HEK293 (cell line): Measurements from ENCODE around the gene ALDOC.

Experiments used
- CTCF ChIA-PET: fragments of 350-600 bp; formaldehyde crosslinking; extraction: SDS; loops from one replicate; lab custom pipeline; 2021; ENCODE audit warnings: antibody characterized with exemption; lab: Yijun Ruan, JAX
- POLR2A ChIA-PET: fragments of 300-600 bp; formaldehyde crosslinking; extraction: SDS; loops from one replicate; lab custom pipeline; 2020; ENCODE audit warnings: antibody characterized with exemption, inconsistent platforms; lab: Yijun Ruan, JAX
- H3K27ac ChIP-seq: fragments of 200-500 bp; sonication (Bioruptor generic); 2 replicates; pipeline ENCODE4 v1.5.1; 2014; ENCODE audit warnings: low read depth, low read length, control low read depth, inconsistent platforms; ENCODE audit errors: extremely low read depth
- H3K36me3 ChIP-seq, 2 experiments: fragments of 200-500 bp in 1 of 2; sonication (Bioruptor generic) in 1 of 2; 1 replicate in 1 of 2; 2 replicates in 1 of 2; pipeline ENCODE4 v1.5.1; 2014 to 2017; ENCODE audit warnings: inconsistent platforms in 2 of 2, low read length in 2 of 2; ENCODE audit not compliant: control insufficient read depth in 2 of 2, insufficient read depth in 1 of 2
- H3K4me1 ChIP-seq: fragments of 200-500 bp; sonication (Bioruptor generic); 2 replicates; pipeline ENCODE4 v1.5.1; 2014; ENCODE audit warnings: mild to moderate bottlenecking, low read length, inconsistent platforms; ENCODE audit not compliant: control insufficient read depth, insufficient read depth
- H3K4me3 ChIP-seq: 2 replicates; pipeline ENCODE4 v1.5.1; 2011; ENCODE audit warnings: low read depth, mild to moderate bottlenecking, control low read depth, low read length, moderate library complexity
- H3K9me3 ChIP-seq: fragments of 200-500 bp; sonication (Bioruptor generic); 2 replicates; pipeline ENCODE4 v1.5.1; 2014; ENCODE audit warnings: low read depth, low read length, inconsistent platforms; ENCODE audit not compliant: control insufficient read depth, insufficient read depth
- KLF16 ChIP-seq: fragments of 450-650 bp; formaldehyde crosslinking; IDR thresholded peaks from 2 replicates; pipeline ENCODE4 v1.5.1; 2017; ENCODE audit warnings: missing biosample characterization, missing genetic modification characterization
- MEIS1 ChIP-seq: sonication (generic); formaldehyde crosslinking; IDR thresholded peaks from 2 replicates; pipeline ENCODE4 v1.8.1; 2022; ENCODE audit warnings: missing genetic modification reagents, mild to moderate bottlenecking, borderline replicate concordance
- PRDM10 ChIP-seq: fragments of 450-650 bp; formaldehyde crosslinking; IDR thresholded peaks from 2 replicates; pipeline ENCODE4 v1.5.1; 2016; ENCODE audit warnings: missing biosample characterization, missing genetic modification characterization
- SALL2 ChIP-seq: fragments of 450-650 bp; formaldehyde crosslinking; IDR thresholded peaks from 2 replicates; pipeline ENCODE4 v1.5.0; 2017; ENCODE audit warnings: missing biosample characterization, mild to moderate bottlenecking, missing genetic modification characterization, borderline replicate concordance
- YY2 ChIP-seq: fragments of 450-650 bp; formaldehyde crosslinking; IDR thresholded peaks from 2 replicates; pipeline ENCODE4 v1.5.1; 2016; ENCODE audit warnings: missing biosample characterization, missing genetic modification characterization
- ZBTB10 ChIP-seq: fragments of 450-650 bp; formaldehyde crosslinking; IDR thresholded peaks from 2 replicates; pipeline ENCODE4 v1.5.1; 2016; ENCODE audit warnings: missing biosample characterization, missing genetic modification characterization
- ZNF157 ChIP-seq: fragments of 450-650 bp; formaldehyde crosslinking; IDR thresholded peaks from 2 replicates; pipeline ENCODE4 v1.5.1; 2016; ENCODE audit warnings: missing biosample characterization, missing genetic modification characterization
- ZNF18 ChIP-seq: fragments of 450-650 bp; formaldehyde crosslinking; IDR thresholded peaks from 2 replicates; pipeline ENCODE4 v1.5.1; 2016; ENCODE audit warnings: missing biosample characterization, missing genetic modification characterization
- ZNF2 ChIP-seq: fragments of 450-650 bp; formaldehyde crosslinking; IDR thresholded peaks from 2 replicates; pipeline ENCODE4 v1.5.1; 2016; ENCODE audit warnings: missing biosample characterization, missing genetic modification characterization
- ZNF211 ChIP-seq: fragments of 450-650 bp; formaldehyde crosslinking; IDR thresholded peaks from 2 replicates; pipeline ENCODE4 v1.5.1; 2016; ENCODE audit warnings: low read depth, missing biosample characterization, missing genetic modification characterization
- ZNF274 ChIP-seq, 2 experiments: fragments of 200-500 bp in 1 of 2; fragments of 450-650 bp in 1 of 2; sonication (Bioruptor generic) in 1 of 2; formaldehyde crosslinking in 1 of 2; IDR thresholded peaks; 2 replicates each; pipeline versions ENCODE4 v1.5.1 to v1.6.1; 2014 to 2016; ENCODE audit warnings: borderline replicate concordance in 1 of 2, inconsistent platforms in 1 of 2, low read length in 1 of 2, missing biosample characterization in 1 of 2, missing genetic modification characterization in 1 of 2
- ZNF292 ChIP-seq: fragments of 450-650 bp; formaldehyde crosslinking; IDR thresholded peaks from 2 replicates; pipeline ENCODE4 v1.5.1; 2016; ENCODE audit warnings: low read depth, missing biosample characterization, missing genetic modification characterization, borderline replicate concordance
- ZNF324 ChIP-seq: fragments of 450-650 bp; formaldehyde crosslinking; IDR thresholded peaks from 2 replicates; pipeline ENCODE4 v1.5.1; 2016; ENCODE audit warnings: missing biosample characterization, missing genetic modification characterization
- ZNF416 ChIP-seq: fragments of 450-650 bp; formaldehyde crosslinking; IDR thresholded peaks from 2 replicates; pipeline ENCODE4 v1.5.1; 2016; ENCODE audit warnings: missing biosample characterization, missing genetic modification characterization
- ZNF423 ChIP-seq: fragments of 450-650 bp; formaldehyde crosslinking; IDR thresholded peaks from 2 replicates; pipeline ENCODE4 v1.5.1; 2016; ENCODE audit warnings: missing biosample characterization, missing genetic modification characterization
- ZNF518A ChIP-seq: fragments of 450-650 bp; formaldehyde crosslinking; conservative IDR thresholded peaks from 2 replicates; pipeline ENCODE4 v1.5.1; 2016; ENCODE audit warnings: low read depth, missing biosample characterization, missing genetic modification characterization
- ZNF558 ChIP-seq: fragments of 450-650 bp; formaldehyde crosslinking; IDR thresholded peaks from 2 replicates; pipeline ENCODE4 v1.5.1; 2016; ENCODE audit warnings: missing biosample characterization, missing genetic modification characterization
- ZNF664 ChIP-seq: fragments of 450-650 bp; formaldehyde crosslinking; IDR thresholded peaks from 2 replicates; pipeline ENCODE4 v1.5.1; 2016; ENCODE audit warnings: missing biosample characterization, missing genetic modification characterization
- ZNF677 ChIP-seq: fragments of 450-650 bp; IDR thresholded peaks from 2 replicates; pipeline ENCODE4 v1.5.0; 2018; ENCODE audit warnings: missing biosample characterization, mild to moderate bottlenecking, missing genetic modification characterization, moderate library complexity
- ZNF837 ChIP-seq: fragments of 450-650 bp; formaldehyde crosslinking; IDR thresholded peaks from 2 replicates; pipeline ENCODE4 v1.5.1; 2016; ENCODE audit warnings: missing biosample characterization, missing genetic modification characterization
- ZSCAN30 ChIP-seq: fragments of 450-650 bp; IDR thresholded peaks from 2 replicates; pipeline ENCODE4 v1.5.1; 2018; ENCODE audit warnings: missing biosample characterization, mild to moderate bottlenecking, missing genetic modification characterization, moderate library complexity
- ZSCAN4 ChIP-seq: fragments of 450-650 bp; formaldehyde crosslinking; IDR thresholded peaks from 2 replicates; pipeline ENCODE4 v1.5.1; 2017; ENCODE audit warnings: missing biosample characterization, missing genetic modification characterization

ALDOC gene

GRCh38 chr17:28616281-28616680 lies 39.6 kb upstream of the ALDOC start (continued):
- no peak for TF ChIP-seq ZBTB10 (tag by site-specific recombination)
- no peak for TF ChIP-seq ZNF18 (tag by site-specific recombination)
- TF ChIP-seq MEIS1 (CRISPR knock-in tag), result no peak
- TF ChIP-seq ZNF518A (tag by site-specific recombination), result no peak
- TF ChIP-seq ZNF324 (tag by site-specific recombination), result no peak
- no peak for TF ChIP-seq ZNF292
- TF ChIP-seq ZNF416 (tag by site-specific recombination), result no peak
- TF ChIP-seq SALL2, result no peak
- TF ChIP-seq ZNF837 (tag by site-specific recombination), result no peak
- no peak for TF ChIP-seq ZSCAN4
- TF ChIP-seq KLF16 (tag by site-specific recombination), result no peak
- TF ChIP-seq, all 188 proteins: peak for 0

- Histone ChIP-seq H3K27ac (no peak overlapping the region), H3K36me3 (peaks cover 73 to 98% of the 10 kb centered on the region in 2 experiments), H3K4me1 (no peaks in the 10 kb centered on the region), H3K4me3 (no peak overlapping the region), H3K9me3 (no peaks in the 10 kb centered on the region)
- CTCF ChIA-PET, result interaction anchor here (0.5 to 7.3 kb wide), 4 partner anchors 28 to 123 kb away, joined by 3 to 46 read pairs (median 6); no protein-coding TSS in a partner anchor
- POLR2A ChIA-PET, result interaction anchor here (0.8 kb wide), 1 partner anchor 32 kb away, joined by 3 read pairs; no protein-coding TSS in a partner anchor
- no peak for TF ChIP-seq ZSCAN30 (tag by site-specific recombination)
- TF ChIP-seq ZNF211 (tag by site-specific recombination), result no peak
- no peak for TF ChIP-seq ZNF2
- TF ChIP-seq ZNF558, result no peak
- no peak for TF ChIP-seq ZNF664
- no peak for TF ChIP-seq PRDM10 (tag by site-specific recombination)
- TF ChIP-seq ZNF423 (tag by site-specific recombination), result no peak
- TF ChIP-seq YY2 (tag by site-specific recombination), result no peak
- TF ChIP-seq ZNF157, result no peak
- no peak for TF ChIP-seq ZNF677 (tag by site-specific recombination)
- TF ChIP-seq ZNF274 (IDR thresholded peaks at IDR 0.05; ENCODE audit: low read length), result no peak
- no peak for TF ChIP-seq ZNF274 (tag by site-specific recombination; IDR thresholded peaks at IDR 0.05; ENCODE audit: borderline replicate concordance)
Observed at GRCh38 chr17:28615260-28615940, 38.7 kb upstream of the ALDOC start.
